A549 (cell line): ENCODE data around the gene RBKS. TPM values are rescaled to one million over a fixed set of nuclear protein-coding genes. Genes with fewer than 3 reads are reported as not detected.

Experiments
- ATAC-seq, 2 experiments: fragments of 200-7000 bp in 1 of 2; fragments of >200 bp in 1 of 2; cut with Nextera tagmentation in 1 of 2; cut with Tn5 transposase in 1 of 2; 3 replicates each; pipeline versions ENCODE4 v1.8.0 to v1.9.1; 2018 to 2020; ENCODE audit warnings: mild to moderate bottlenecking in 1 of 2, moderate library complexity in 1 of 2
- CTCF ChIA-PET: fragments of 300-600 bp; sonication (Branson Sonifier 250); formaldehyde crosslinking; extraction: SDS; loops from one replicate; lab custom pipeline; 2021; ENCODE audit warnings: antibody characterized with exemption, inconsistent platforms; lab: Yijun Ruan, JAX
- POLR2A ChIA-PET: fragments of 350-600 bp; formaldehyde crosslinking; extraction: SDS; loops from one replicate; lab custom pipeline; 2021; ENCODE audit warnings: antibody characterized with exemption, inconsistent platforms; lab: Yijun Ruan, JAX
- DNase-seq, 2 experiments: peaks; one replicate each; pipeline versions ENCODE4 v3.0.0 to v3.0.0-alpha.2; 2011 to 2016; ENCODE audit warnings: low read depth in 1 of 2, low spot score in 1 of 2
- FAIRE-seq: peaks from 2 replicates; lab custom pipeline; 2011; peaks lifted over from hg19 to GRCh38; lab: Jason Lieb, UNC
- H3K27ac ChIP-seq, 2 experiments: fragments of >200 bp; sonication (Bioruptor Twin); formaldehyde crosslinking; 3 replicates each; pipeline ENCODE4 v1.5.1; 2016 to 2017
- H3K4me1 ChIP-seq: fragments of >200 bp; sonication (Bioruptor Twin); formaldehyde crosslinking; 3 replicates; pipeline ENCODE4 v1.6.1; 2016
- H3K4me2 ChIP-seq: fragments of >200 bp; sonication (Bioruptor Twin); formaldehyde crosslinking; 3 replicates; pipeline ENCODE4 v1.6.1; 2016
- H3K4me3 ChIP-seq: fragments of >200 bp; sonication (Bioruptor Twin); formaldehyde crosslinking; 3 replicates; pipeline ENCODE4 v1.5.1; 2016
- H3K9me3 ChIP-seq: fragments of >200 bp; sonication (Bioruptor Twin); formaldehyde crosslinking; 3 replicates; pipeline ENCODE4 v1.6.1; 2016
- CBX2 ChIP-seq: fragments of 200-600 bp; sonication (generic); IDR thresholded peaks from 2 replicates; pipeline ENCODE4 v1.6.1; 2016; ENCODE audit warnings: low read depth, mild to moderate bottlenecking, borderline replicate concordance
- EHMT2 ChIP-seq: fragments of 200-600 bp; sonication (generic); IDR thresholded peaks from 2 replicates; pipeline ENCODE4 v1.6.1; 2016; ENCODE audit warnings: antibody characterized with exemption, low read depth, mild to moderate bottlenecking, moderate library complexity
- EP300 ChIP-seq, 2 experiments: fragments of >200 bp; sonication (Bioruptor Twin); formaldehyde crosslinking; IDR thresholded peaks; 2 replicates in 1 of 2; 3 replicates in 1 of 2; pipeline ENCODE4 v1.6.1; 2016 to 2017
- ESRRA ChIP-seq: fragments of 150-350 bp; IDR thresholded peaks from 2 replicates; pipeline ENCODE4 v1.6.1; 2014; ENCODE audit warnings: mild to moderate bottlenecking, low read length, borderline replicate concordance
- FOXS1 ChIP-seq: fragments of 250-450 bp; sonication (Bioruptor Pico); IDR thresholded peaks from 2 replicates; pipeline ENCODE4 v1.5.0; 2020; ENCODE audit warnings: mild to moderate bottlenecking, moderate library complexity
- HEYL ChIP-seq: fragments of 250-450 bp; sonication (Bioruptor Pico); IDR thresholded peaks from 2 replicates; pipeline ENCODE4 v1.8.0; 2021; ENCODE audit warnings: mild to moderate bottlenecking, moderate library complexity
- HOXB5 ChIP-seq: fragments of 250-450 bp; sonication (Bioruptor Pico); IDR thresholded peaks from 2 replicates; pipeline ENCODE4 v1.5.0; 2020; ENCODE audit warnings: mild to moderate bottlenecking, moderate library complexity
- JUNB ChIP-seq: fragments of >200 bp; sonication (Bioruptor Twin); formaldehyde crosslinking; IDR thresholded peaks from 2 replicates; pipeline ENCODE4 v1.6.1; 2016
- KDM1A ChIP-seq: fragments of 200-600 bp; sonication (generic); IDR thresholded peaks from 2 replicates; pipeline ENCODE4 v1.6.1; 2016; ENCODE audit warnings: low read depth, mild to moderate bottlenecking
- NPAS2 ChIP-seq: fragments of 250-450 bp; sonication (Bioruptor Pico); IDR thresholded peaks from 2 replicates; pipeline ENCODE4 v1.8.0; 2022; ENCODE audit warnings: mild to moderate bottlenecking, moderate library complexity, borderline replicate concordance
- PHF8 ChIP-seq: fragments of 200-600 bp; sonication (generic); IDR thresholded peaks from 2 replicates; pipeline ENCODE4 v1.6.1; 2016; ENCODE audit warnings: low read depth, mild to moderate bottlenecking, antibody characterized with exemption, moderate library complexity, borderline replicate concordance
- POLR2A ChIP-seq: IDR thresholded peaks from 2 replicates; pipeline ENCODE4 v1.6.1; 2012; ENCODE audit warnings: mild to moderate bottlenecking, low read length
- POLR2AphosphoS2 ChIP-seq: conservative IDR thresholded peaks from 2 replicates; pipeline ENCODE4 v1.6.1; 2012; ENCODE audit warnings: low read length, improper control_type of control experiment, inconsistent platforms
- SREBF2 ChIP-seq: fragments of 450-650 bp; IDR thresholded peaks from 2 replicates; pipeline ENCODE4 v1.6.1; 2014; ENCODE audit warnings: mild to moderate bottlenecking, moderate library complexity
- ZSCAN20 ChIP-seq: fragments of 250-450 bp; sonication (Bioruptor Pico); IDR thresholded peaks from 2 replicates; pipeline ENCODE4 v1.8.0; 2022; ENCODE audit warnings: mild to moderate bottlenecking, moderate library complexity
- WGBS: methylation state at CpG from one replicate; pipeline ENCODE4 v1.1.6; 2017; ENCODE audit errors: missing lambda C conversion rate; 5-methylcytosine and 5-hydroxymethylcytosine counted together
- polyA plus RNA-seq, 4 experiments: library from polyadenylated mRNA; depleted of rRNA in 3 of 4; stranded (reverse); fragments of >200 nt; fragmentation: RNase III in 1 of 4; extraction: RNeasy Plus Mini Kit Qiagen cat#74134 plus additional on column Dnase treatment in 1 of 4; gene quantifications; 2 replicates in 3 of 4; 3 replicates in 1 of 4; pipeline ENCODE4 v1.2.3, GENCODE V29; 2011 to 2017
- TF ChIP-seq, protein P1 (sequence below): fragments of 250-450 bp; sonication (Bioruptor Pico); IDR thresholded peaks from 2 replicates; pipeline ENCODE4 v1.5.0; 2021; ENCODE audit warnings: mild to moderate bottlenecking, moderate library complexity, borderline replicate concordance
- TF ChIP-seq, protein P2 (sequence below): fragments of 250-450 bp; sonication (Bioruptor Pico); IDR thresholded peaks from 2 replicates; pipeline ENCODE4 v1.5.0; 2020; ENCODE audit warnings: low read depth, mild to moderate bottlenecking, moderate library complexity
- TF ChIP-seq, protein P3 (sequence below): fragments of >200 bp; sonication (Bioruptor Twin); formaldehyde crosslinking; IDR thresholded peaks from 3 replicates; pipeline ENCODE4 v1.5.1; 2016
- TF ChIP-seq, protein P4 (sequence below): IDR thresholded peaks from 2 replicates; pipeline ENCODE4 v1.6.1; 2012
- TF ChIP-seq, protein P5 (sequence below): fragments of 450-650 bp; IDR thresholded peaks from 2 replicates; pipeline ENCODE4 v1.6.1; 2014; ENCODE audit warnings: antibody characterized with exemption

RBKS gene
- polyA plus RNA-seq, 2 of the 4 experiments (the other 2 are of a cell fraction): 7.6 to 8.5 TPM

DNA sequence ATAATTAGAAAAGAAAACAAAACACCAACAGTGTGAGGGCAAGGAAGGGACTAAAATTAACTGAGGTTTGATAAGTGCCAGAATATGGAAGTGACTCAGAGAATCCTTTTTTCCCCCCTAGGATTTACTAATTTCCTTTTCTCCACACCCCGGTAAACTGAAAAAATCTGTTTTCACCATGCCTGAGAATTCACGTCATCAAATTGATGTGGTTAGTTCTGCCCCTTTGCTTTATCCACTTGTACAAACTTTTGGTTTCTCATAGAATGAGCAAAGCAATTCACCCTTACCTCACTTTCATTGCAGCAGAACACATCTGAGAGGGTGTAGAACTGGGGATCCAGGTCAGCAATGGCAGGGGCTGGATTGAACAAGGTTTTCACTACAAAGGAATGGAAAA is 57.8 kb downstream of the RBKS start:
- ATAC-seq: no peak
- POLR2A ChIA-PET: no interaction called here
- Histone ChIP-seq H3K4me2 (no peak overlapping the region), H3K27ac (no peak overlapping the region), H3K4me1 (no peaks in the 10 kb centered on the region), H3K9me3 (peaks cover 3% of the 10 kb centered on the region; the same call in 1 of the 3 replicates), H3K4me3 (no peak overlapping the region)
- CTCF ChIA-PET: interaction anchor here (0.9 to 1.0 kb wide), 2 partner anchors 15 to 39 kb away, joined by 3 to 4 read pairs; no protein-coding TSS in a partner anchor
- 93% methylated on average over 2 of the region's 2 CpGs for WGBS
- no peak for TF ChIP-seq POLR2AphosphoS2
- no peak for DNase-seq
- FAIRE-seq: no peak

DNA sequence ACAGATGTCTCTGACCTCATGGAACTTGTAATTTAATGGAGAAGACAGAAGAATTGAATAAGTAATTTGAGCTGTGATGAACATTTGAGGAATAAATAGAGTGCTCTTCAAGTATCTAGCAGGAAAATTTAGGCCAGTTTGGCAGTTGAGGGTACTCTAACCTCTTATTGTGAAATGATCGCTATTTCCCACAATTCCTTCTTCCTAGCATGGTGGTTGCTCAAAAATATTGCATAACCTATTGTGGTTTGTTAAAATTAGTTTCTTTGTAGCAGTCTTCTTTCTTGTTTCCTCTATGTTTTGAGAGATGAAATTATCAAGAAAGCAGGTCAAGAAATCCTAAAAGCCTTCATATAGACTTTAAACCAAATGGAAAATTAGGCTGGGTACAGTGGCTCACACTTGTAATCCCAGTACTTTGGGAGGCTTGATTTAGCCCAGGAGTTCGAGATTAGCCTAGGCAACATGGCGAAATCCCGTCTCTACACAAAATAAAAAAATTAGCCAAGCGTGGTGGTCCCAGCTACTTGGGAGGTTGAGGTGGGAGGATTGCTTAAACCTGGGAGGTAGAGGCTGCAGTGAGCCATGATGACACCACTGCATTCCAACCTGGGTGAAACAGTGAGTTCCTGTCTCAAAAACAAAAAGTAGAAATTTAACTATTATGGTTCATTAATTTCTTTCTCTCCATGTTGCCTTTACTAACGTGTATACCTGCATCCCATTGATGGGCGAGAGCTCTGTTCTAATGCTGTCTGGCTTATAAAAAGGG is 58.7 kb downstream of the RBKS start:
- Histone ChIP-seq H3K27ac (no peak overlapping the region), H3K4me2 (no peak overlapping the region), H3K4me3 (no peak overlapping the region), H3K9me3 (peaks cover 3% of the 10 kb centered on the region; the same call in 1 of the 3 replicates), H3K4me1 (no peaks in the 10 kb centered on the region)
- FAIRE-seq: no peak
- no peak for TF ChIP-seq EHMT2
- TF ChIP-seq, protein P1, sequence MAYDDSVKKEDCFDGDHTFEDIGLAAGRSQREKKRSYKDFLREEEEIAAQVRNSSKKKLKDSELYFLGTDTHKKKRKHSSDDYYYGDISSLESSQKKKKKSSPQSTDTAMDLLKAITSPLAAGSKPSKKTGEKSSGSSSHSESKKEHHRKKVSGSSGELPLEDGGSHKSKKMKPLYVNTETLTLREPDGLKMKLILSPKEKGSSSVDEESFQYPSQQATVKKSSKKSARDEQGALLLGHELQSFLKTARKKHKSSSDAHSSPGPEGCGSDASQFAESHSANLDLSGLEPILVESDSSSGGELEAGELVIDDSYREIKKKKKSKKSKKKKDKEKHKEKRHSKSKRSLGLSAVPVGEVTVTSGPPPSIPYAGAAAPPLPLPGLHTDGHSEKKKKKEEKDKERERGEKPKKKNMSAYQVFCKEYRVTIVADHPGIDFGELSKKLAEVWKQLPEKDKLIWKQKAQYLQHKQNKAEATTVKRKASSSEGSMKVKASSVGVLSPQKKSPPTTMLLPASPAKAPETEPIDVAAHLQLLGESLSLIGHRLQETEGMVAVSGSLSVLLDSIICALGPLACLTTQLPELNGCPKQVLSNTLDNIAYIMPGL (CRISPR knock-in tag): no peak
- no peak for TF ChIP-seq CBX2
- no peak for TF ChIP-seq NPAS2
- TF ChIP-seq PHF8: no peak
- TF ChIP-seq, protein P2, sequence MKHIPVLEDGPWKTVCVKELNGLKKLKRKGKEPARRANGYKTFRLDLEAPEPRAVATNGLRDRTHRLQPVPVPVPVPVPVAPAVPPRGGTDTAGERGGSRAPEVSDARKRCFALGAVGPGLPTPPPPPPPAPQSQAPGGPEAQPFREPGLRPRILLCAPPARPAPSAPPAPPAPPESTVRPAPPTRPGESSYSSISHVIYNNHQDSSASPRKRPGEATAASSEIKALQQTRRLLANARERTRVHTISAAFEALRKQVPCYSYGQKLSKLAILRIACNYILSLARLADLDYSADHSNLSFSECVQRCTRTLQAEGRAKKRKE (CRISPR knock-in tag): no peak
- TF ChIP-seq POLR2AphosphoS2: no peak
- no peak for TF ChIP-seq ESRRA
- TF ChIP-seq HOXB5: no peak
- TF ChIP-seq POLR2A: no peak
- TF ChIP-seq EP300 (IDR thresholded peaks at IDR 0.05): no peak
- no peak for TF ChIP-seq FOXS1 (CRISPR knock-in tag)
- TF ChIP-seq, protein P3, sequence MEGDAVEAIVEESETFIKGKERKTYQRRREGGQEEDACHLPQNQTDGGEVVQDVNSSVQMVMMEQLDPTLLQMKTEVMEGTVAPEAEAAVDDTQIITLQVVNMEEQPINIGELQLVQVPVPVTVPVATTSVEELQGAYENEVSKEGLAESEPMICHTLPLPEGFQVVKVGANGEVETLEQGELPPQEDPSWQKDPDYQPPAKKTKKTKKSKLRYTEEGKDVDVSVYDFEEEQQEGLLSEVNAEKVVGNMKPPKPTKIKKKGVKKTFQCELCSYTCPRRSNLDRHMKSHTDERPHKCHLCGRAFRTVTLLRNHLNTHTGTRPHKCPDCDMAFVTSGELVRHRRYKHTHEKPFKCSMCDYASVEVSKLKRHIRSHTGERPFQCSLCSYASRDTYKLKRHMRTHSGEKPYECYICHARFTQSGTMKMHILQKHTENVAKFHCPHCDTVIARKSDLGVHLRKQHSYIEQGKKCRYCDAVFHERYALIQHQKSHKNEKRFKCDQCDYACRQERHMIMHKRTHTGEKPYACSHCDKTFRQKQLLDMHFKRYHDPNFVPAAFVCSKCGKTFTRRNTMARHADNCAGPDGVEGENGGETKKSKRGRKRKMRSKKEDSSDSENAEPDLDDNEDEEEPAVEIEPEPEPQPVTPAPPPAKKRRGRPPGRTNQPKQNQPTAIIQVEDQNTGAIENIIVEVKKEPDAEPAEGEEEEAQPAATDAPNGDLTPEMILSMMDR: no peak
- ATAC-seq: no peak
- CTCF ChIA-PET: interaction anchor here (1.0 to 1.4 kb wide), 3 partner anchors 16 to 441 kb away, joined by 3 read pairs; no protein-coding TSS in a partner anchor
- no peak for DNase-seq
- WGBS: 78% methylated on average over 7 of the region's 7 CpGs
- POLR2A ChIA-PET: no interaction called here

DNA sequence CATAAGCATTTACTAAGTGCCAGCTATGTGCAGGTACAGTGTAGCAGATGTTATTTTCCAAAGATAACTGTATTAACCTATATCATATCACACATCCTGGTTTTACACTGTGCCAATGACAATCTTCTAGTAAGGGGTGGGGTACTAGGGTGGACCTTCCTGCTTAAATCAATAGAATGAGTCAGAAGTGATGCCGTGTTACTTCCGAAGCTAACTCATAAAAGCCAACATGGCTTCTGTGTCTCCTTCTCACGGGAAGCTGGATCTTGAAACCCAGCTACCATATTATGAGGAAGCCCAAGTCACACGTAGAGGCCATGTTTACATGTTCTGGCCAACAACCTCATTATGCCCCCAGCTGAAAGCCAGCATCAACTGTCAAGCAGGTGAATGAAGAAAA is 59.5 kb downstream of the RBKS start:
- no peak overlapping the region for H3K4me3 ChIP-seq
- H3K4me1 ChIP-seq: no peaks in the 10 kb centered on the region
- no peak for TF ChIP-seq ZSCAN20 (CRISPR knock-in tag)
- no peak for TF ChIP-seq HEYL (CRISPR knock-in tag)
- TF ChIP-seq KDM1A: no peak
- TF ChIP-seq SREBF2: no peak
- TF ChIP-seq JUNB: no peak
- TF ChIP-seq, protein P4, sequence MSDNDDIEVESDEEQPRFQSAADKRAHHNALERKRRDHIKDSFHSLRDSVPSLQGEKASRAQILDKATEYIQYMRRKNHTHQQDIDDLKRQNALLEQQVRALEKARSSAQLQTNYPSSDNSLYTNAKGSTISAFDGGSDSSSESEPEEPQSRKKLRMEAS: no peak
- TF ChIP-seq NPAS2: no peak
- TF ChIP-seq, protein P5, sequence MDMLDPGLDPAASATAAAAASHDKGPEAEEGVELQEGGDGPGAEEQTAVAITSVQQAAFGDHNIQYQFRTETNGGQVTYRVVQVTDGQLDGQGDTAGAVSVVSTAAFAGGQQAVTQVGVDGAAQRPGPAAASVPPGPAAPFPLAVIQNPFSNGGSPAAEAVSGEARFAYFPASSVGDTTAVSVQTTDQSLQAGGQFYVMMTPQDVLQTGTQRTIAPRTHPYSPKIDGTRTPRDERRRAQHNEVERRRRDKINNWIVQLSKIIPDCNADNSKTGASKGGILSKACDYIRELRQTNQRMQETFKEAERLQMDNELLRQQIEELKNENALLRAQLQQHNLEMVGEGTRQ: no peak
- no peak for TF ChIP-seq EHMT2
- TF ChIP-seq POLR2A: no peak
- DNase-seq: no peak
- ATAC-seq: no peak
- ChIA-PET CTCF (interaction anchor here (1.0 to 1.6 kb wide), 4 partner anchors 8 to 418 kb away, joined by 3 to 4 read pairs (median 3); no protein-coding TSS in a partner anchor), POLR2A (no interaction called here)
- H3K9me3 ChIP-seq: peaks cover 3% of the 10 kb centered on the region; the same call in 1 of the 3 replicates
- no peak for FAIRE-seq
- H3K27ac ChIP-seq: no peak overlapping the region
- 76% methylated on average over 4 of the region's 4 CpGs for WGBS
- no peak overlapping the region for H3K4me2 ChIP-seq
